CD4-positive, alpha-beta T cell treated with Interleukin-21 for 1 hour (primary cell): ENCODE measurements around the gene SLCO3A1.
A peak's percentile ranks its signal among the peaks of the same experiment; 100 is the strongest.
"Not testable (repeated sequence)": the region's sequence is repeated elsewhere in the genome, so short reads cannot be mapped to it uniquely, and the experiment has no call there.

Experiments used
- DNase-seq: peaks from one replicate; pipeline ENCODE4 v3.0.0-alpha.2; 2020

SLCO3A1 gene

DNA sequence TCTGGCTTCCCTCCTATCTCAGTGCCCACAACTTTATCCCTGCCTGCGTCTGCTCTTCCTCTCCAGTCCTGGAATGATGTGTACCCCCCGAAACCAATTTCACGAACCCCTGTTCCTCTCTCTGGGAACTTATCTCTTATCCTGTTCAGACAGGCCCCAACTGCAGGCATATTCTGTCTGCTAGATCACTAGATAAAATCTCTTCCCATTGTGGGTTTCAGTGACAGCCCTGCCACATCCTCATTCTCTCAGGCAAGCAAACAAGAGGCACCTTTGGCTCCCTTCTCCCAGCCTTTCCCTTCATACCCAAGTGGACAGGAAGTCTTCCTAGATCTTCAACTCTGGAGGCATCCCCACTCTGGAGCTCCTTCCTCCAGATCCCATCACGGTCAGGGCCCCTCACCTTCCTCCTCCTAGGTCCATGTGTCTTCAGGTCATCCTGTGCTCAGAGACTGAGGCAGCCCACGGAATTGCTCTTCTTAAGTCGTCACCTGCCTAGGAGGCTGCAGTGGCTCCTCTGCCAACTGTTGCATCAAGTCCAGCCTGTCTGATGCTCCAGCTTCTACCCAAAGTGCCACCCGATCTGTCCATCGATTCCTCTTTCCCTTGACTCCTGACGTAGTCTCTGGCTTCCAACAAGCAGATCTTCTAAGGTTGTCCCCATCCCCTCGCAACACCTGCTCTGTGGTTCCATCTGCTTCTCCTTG lies 190.8 kb downstream of the SLCO3A1 start:
- no peak for DNase-seq

DNA sequence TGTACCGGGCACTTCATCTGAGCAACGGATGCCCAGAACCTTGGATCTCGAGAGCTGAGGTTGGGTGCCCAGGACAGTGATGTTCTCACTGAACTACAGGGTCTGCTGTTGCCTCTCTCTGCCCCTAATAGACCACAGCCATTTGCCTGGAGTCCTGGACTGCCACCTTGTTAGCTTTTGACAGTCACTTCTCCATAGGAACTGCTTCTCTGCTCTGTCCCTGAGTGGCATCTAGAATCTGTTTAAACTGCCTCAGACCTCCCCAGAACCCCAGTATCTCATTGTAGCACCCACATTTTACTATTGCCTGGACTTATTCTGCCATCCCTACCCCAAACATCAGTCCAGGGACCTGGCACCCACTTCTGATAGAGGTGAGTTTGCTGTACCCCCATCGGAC lies 194.4 kb downstream of the SLCO3A1 start:
- DNase-seq = no peak

DNA sequence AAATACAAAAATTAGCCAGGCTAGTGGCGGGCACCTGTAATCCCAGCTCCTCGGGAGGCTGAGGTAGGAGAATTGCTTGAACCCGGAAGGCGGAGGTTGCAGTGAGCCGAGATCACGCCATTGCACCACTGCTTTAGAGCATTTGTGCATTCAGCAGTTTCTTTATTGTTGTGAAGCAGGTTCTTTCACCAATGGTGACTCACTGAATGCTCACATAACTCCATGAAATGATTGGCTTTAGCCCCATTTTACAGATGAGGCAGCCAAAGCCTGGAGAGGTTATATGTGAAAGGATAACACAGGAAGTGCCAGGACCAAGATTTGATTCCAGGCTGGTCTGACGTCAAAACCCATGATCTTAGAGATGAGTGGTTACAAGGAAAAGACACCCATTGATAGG lies 195.2 kb downstream of the SLCO3A1 start:
- no peak for DNase-seq

DNA sequence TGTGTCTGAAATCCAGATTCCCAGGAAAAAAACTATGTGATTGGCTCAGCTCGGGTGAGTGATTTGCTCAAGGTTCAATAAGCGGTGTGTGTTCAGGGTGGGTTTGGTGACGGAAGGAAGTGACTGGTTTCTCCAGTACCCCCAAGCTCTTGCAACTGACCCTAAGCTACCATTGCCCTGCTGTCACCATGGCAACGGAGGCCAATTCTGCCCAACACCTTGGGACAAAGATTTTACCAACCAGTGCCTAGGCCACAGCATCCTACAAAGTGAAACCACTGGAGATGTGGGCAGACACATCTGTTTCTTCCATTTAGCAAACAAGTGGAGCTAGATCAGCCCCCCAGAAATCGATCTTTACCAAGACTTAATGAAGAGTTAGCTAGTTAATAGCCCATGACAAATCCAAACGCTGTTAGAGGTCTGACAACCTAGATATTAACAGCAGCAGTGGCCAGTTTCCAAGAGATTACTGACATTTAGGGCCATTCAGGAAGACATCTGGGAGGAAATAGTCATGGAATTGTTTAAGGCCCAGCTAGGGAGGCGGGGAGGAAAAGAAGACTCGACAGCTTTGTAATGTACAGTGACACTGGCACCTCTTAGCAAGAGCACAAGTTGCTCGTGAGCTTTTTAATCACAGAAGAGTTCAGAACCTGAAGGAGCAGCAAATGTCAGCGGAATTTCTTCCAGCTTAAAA lies 195.9 kb downstream of the SLCO3A1 start:
- DNase-seq = no peak

DNA sequence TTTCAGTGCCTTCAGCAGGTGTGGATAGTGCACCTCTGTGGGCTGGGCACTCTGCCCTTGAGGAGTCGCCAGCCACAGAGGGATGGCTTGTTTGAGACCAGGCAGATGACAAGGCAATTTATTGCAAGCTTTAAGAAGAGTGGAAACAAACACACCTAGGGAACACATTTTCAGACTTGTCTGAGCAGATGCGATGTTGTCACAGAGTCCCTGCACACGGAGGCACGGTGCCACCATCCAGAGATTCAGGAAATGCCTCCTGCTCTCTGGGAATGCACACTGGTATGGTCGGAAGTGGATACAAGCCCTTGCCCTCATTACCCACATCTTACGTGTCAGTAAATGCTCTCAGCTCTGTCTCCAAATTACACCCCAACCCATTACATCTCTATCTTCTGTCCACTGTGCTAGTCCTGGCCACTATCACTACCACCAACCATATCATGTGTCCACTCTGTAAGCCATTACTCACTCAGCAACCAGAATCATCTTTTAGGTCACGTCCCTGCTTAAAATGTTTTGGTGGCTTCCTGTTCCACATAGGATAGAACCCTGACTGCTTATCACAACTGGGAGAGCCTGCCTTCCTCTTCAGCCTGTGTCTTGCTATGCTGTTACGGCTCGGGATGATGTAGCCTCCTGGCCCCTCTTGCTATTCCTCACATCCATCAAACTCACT lies 196.9 kb downstream of the SLCO3A1 start:
- no peak for DNase-seq

DNA sequence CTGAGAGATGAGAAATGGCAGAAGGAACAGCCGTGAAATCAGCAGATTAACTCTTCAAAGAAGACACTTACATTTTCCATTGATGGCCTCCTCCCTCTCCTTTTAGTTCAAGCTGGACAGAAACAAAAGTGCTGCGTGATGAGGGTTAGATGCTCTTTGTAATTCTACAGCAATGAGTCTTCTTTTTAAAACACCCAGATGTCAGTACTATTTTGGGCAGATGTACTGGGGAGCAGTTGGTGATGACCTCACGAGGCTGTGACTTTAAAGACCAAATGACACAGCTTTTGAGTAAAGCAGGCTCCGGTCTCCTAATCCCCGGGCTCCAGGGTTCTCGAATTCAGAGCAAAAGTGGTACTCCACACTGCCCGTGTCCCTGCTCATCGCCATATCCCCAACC lies 198.2 kb downstream of the SLCO3A1 start:
- DNase-seq = no peak

DNA sequence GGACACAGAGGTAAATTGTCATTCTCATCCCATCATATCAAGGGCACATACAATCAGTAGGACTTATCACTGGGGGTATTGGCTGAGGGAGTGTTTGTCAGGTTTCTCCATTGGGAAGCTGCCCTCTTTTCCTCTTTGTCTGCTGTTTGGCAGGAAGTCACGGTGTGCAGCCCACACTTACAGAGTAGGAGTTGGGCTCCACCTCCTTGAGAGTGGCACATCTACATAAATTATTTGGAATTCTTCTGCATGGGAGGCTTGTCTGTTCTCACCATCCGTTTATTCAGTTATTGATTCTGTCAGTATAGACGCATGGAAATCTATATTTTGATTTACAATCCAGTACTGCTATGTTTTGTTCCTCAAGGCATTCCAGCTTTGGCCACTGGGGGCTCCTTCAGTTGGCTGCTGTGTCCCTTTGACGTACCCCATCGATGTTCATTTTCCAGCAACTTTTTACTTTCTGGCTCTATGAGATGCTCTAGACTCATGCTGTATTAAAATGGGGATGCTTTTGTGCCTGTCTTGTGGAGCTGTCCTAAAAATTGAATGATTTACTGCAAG lies 200.3 kb downstream of the SLCO3A1 start:
- DNase-seq = no peak

DNA sequence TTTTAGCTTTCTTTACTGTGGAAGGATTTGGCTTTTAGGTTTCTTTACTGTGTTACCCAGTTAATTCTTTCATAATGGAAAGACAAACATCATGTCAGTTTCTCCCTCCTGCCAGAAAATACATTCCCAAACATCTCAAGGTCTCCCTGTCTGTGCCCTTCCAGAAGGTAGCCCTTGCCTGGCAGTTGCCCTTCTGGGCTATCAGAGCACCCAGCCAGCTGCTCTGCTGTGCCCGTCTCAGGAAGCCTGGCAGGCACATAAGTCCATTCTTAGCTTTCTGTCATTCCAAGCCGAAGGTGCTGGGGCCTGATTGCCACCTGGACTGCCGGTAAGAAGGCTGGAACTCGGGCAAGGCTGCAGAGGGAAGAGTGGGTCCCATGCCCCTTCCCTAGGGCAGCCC lies 203.4 kb downstream of the SLCO3A1 start:
- DNase-seq = no peak

DNA sequence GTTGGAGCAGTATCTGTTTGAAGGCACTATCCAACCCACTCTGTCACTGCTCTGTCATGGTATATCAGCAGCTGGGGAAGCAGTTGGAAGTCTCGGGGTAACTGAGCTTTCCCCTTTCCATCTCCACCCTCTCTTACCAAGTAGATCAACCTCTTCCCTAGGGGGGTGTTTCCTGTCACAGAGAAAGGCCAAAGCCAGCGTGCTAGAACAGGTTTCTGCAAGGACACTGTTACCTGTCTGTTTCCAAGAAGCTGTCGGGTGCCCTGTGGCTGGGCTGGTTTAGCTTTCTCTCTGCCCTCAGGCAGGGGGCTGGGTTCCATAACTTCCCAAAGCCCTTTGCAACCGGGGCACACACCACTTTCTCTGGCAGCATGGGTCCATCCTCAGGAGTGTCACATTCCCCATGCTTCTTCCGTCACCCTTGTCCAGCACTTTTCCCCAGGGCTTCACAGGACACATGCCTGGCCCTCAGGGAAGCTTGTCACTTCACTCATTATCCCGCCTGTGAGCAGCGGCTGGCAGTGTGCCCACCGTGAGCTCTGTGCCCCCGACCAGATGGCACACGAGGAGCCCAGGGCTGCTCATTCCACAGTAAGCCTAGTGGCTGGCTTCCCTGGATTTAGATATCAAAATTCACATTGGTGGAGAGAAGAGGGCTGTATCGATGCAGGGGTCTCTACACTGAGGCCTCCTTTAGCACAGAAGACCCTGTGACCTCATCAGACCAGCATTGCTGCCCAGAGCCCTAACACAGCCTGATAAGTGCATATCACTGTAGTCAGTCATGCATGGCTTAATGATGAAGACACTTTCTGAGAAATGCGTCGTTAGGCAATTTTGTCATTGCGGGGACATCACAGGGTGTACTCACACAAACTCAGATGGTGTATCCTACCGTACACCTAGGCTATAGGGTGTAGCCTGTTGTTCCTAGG lies 205.8 kb downstream of the SLCO3A1 start:
- no peak for DNase-seq

DNA sequence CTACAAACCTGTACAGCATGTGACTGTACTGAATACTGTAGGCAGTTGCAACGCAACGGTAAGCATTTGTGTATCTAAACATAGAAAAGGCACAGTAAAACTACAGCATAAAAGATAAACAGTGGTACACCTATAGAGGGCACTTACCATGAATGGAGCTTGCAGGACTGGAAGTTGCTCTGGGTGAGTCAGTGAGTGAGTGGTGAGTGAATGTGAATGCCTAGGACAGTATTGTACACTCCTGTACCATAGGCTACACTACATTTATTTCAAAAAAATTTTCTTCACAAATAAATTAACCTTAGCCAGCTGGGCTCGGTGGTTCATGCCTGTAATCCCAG lies 206.4 kb downstream of the SLCO3A1 start:
- not testable (repeated sequence) for DNase-seq

DNA sequence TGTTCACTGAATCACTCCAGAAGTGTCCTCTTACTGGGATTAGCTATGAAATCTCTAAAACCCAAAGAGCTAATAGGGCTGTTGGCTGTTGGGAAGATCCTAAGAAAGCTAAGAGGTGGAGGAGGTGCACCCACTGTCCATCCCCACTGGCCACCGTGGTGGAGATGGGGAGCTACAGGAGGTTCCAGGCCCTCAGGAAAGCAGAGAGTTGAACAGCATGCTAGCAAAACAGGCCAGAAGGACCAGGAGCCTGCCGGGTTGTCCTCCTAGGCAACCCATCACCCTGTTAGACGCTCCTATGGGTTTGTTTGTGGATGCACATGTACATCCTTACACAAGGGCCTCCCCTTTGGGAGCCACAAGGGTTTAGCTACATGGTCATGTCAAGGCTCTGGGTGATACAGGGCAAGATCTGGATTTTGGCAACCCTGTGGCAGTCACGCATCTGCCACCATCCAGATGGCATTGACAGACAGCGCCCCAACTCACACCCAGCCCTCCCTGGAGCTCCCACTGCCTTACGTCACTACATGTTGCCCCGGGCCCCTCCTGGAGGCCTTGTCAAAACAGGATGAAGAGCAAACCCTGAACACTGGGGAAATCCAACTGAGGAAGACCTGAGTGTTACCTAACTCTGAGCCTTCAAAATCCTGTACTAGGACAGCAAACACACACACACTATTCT lies 208.1 kb downstream of the SLCO3A1 start:
- no peak for DNase-seq

DNA sequence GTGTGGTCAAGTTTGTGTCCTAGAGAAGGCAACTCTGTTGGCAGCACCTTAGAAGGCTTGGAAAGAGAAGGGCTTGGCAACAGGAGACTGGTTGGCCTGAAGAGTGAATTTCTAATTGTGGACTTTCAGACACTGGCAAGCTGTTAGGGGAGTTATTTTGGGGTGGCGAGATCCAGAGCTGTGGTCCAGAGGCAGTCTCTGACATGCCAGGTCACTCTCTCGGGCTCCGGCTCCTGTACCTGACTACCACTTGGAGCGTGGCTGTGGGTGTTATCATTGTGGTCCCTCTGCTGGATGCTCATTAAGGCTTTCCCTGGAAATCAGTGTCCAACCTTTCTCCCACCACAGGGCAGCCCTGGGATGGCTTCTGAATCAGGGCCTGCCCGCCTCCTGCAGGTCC lies 209.0 kb downstream of the SLCO3A1 start:
- DNase-seq = no peak

DNA sequence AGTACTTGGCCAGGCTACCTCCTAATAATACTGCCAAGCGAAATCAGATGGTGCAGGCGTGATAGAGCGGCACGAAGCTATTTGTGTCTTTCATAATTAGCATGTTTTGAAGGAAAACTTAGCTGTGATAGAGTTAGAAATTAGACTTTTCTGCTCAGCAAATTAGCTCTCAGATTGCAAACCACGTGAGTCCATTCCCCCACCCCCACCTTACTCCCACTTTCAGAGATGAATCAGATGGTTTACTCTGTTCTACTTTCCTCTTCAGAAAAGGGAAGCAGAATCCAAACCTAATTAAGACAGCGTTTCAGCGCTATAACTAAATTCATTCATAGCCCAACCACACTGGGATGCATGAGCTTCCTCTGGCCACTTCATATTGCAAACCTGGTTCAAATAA lies 214.6 kb downstream of the SLCO3A1 start:
- DNase-seq = no peak

DNA sequence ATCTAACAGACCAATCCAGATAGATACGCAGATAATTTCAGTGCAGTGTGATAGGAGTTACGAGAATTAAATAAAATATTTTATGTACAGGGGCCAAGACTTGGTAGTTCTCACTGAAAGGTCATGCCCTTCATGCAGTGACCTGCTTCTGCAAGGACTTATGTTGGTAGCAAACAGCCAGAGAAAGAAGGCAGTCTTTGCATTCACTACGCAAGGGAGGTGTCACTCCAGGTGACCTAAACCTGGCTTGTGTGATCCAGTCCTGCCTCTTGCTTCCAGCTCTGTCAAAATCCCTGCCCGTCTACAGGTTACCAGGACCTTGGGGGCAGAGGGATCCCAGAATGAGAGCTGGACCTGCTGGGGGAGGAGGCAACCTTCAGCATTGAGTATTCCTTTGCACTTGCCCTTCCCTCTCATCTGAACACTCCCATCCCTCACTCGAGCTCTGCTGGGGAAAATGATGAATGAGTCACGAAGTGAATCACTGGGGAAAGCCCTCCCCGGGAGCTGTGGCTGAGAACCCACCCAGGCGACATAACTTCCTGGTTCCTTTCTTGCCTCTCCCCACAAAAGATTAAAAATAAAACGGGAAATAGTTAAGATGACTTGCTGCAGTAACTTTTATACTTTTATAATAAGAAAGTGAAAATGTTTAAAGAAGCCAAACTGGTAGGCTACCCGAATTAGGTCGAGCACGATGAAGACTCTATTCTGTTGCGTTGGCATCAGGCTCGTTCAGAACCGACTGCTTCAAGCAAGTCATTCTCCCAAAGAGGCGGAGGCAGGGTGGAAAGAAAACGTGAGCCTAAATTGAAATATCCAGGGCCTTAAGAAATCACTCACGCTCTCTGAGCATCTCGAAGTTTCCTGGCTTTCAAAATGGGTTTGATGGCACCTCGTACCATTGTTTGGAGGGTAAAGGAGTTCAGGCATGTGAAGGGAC lies 216.1 kb downstream of the SLCO3A1 start:
- DNase-seq = peak; percentile 20

DNA sequence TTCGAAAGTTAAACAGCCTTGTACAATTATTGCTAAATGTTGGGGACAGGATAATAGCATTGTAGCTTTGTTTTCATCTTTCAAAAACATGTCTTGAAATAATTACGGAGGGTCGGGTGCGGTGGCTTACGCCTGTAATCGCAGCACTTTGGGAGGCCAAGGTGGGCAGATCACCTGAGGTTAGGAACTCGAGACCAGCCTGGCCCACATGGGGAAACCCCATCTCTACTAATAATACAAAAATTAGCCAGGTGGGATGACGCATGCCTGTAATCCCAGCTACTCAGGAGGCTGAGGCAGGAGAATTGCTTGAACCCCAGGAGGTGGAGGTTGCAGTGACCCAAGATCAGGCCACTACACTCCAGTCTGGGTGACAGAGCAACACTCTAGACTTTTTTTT lies 216.7 kb downstream of the SLCO3A1 start:
- DNase-seq = not testable (repeated sequence)

DNA sequence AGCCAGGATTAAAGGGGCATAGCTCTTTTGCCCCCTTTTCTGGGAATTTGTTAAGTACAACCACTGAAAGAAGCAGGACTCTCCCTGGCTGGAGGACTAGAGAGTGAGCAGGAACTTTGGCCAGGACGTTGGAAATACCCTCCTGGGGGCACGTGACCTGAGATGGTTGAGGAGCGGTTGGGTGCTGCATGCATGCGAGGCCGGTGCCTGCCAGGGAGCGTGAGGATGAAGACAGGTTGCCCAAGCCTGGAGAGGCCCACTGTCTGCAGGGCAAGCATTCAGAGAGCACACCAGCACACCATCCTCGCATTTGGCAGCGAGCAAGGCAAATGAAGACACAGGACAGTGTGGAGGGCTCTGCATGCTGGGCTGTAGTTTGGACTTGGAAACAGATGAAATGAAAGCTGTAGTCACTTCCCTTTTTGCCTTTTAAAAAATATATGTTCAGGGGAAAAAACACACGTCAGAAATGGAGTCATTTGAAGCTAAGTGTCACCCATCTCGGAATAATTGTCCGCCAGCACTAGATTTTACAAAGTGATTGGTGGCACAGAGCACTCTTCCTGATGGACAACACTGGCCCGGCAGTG lies 217.6 kb downstream of the SLCO3A1 start:
- no peak for DNase-seq

DNA sequence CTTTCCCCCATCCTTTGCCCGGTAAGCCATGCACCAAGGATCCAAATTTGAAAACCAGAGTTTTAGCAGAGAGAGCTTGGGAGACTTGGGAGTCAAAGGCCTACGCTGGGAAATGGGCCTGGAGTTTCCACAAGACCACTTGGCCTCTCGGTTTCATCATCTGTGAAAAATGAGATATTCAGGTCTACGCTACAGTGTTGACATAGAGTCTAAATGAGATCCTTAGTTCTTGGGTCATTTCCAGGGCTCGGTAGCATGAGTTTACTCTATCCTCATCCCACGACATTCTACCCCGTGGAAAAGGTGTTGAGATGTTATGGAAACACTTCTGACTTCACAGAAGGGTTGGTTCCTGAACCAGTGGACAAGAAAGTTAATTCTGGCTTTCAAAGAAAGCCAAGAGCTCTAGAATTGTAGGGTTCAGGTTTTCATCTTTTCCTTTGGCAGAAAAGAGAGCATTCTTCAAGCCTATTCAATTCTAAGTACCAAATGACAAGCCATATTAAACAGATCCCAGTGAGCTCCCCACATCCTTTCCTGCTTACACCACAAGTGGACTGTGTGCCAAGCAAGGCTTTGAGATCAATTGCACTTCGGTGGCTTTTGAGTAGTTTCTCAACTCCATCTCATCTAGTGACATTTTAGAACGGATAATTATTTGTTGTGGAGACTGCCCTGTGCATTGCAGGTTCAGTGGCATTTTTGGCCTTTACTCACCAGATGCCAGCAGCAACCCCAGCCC lies 219.7 kb downstream of the SLCO3A1 start:
- DNase-seq = no peak

DNA sequence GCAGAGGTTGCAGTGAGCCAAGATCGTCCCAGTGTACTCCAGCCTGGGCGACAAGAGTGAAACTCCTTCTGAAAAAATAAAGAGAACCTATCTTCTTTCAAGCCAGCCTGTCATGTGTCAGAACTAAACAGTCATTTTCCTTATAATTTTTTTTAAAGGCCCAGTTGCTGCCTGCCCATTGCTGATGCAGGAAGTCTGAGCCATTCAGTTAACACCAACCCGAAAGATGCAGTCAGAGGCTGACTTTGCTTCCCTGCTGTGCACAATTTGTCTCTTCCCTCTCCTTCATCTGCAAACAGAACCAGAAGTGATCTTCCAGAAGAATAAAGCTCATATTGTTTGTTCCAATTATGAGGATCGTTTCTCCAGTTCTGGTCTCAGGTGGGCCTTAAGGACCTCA lies 220.6 kb downstream of the SLCO3A1 start:
- no peak for DNase-seq

DNA sequence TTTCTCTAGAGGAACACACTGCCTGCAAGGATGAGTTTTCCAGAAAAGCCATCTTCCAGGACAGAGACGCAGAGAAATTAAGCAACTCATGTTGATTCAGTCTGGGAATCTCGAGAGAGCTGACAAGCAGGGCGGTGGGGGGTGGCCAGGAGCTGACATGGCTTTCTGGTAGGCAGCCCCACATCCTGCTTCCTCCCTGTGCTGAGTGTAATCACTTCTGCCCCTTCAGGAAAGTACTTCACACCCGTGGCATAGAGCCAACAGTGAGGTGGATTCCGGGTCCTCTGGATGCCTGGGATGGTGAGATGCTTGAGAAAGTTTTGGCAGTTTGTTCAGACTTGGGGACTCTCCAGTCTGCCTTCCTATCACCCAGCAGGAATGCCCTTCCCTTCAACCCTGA lies 221.1 kb downstream of the SLCO3A1 start:
- no peak for DNase-seq

DNA sequence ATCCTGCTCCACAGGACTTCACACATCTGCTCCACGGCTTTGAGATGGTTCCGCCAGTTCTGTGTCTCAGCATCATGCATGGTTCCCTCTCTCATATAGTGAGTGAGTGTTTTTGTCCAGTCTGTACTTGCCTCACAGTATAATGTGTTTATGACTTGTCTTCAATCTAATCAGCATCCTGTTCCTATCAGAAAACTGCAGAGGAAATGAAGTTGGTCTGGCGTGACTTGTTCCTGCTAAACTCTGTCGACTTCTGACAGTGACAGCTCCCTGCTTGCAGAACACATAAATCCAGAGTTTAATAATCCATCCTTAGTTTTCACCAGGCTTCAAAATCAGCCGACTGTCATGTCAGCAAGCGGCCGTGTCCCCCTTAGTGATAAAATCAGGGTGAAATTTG lies 222.3 kb downstream of the SLCO3A1 start:
- no peak for DNase-seq
